ENCODE measurements around the gene TUBGCP2.
"Not testable (repeated sequence)": the region's sequence is repeated elsewhere in the genome, so short reads cannot be mapped to it uniquely, and the experiment has no call there.

TUBGCP2 gene

DNA sequence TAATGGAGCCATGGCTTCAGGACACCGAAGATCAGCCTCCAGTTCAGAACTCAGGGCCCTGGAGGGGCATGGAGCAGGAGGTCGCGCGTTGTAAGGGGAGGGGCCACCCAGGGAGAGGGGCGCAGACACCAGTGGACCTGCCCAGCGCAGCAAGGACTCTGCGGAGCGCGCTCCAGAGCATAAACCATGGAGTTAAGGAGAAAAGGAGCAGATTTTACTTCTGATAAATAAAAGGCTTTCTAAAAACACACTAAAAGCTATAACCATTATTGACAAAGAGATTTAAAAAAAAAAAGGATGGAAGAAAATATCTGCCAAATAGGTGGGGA lies 17.5 kb upstream of the TUBGCP2 start:
- FAIRE-seq: no peak
- DNase-seq (ENCODE audit: low spot score): no peak

DNA sequence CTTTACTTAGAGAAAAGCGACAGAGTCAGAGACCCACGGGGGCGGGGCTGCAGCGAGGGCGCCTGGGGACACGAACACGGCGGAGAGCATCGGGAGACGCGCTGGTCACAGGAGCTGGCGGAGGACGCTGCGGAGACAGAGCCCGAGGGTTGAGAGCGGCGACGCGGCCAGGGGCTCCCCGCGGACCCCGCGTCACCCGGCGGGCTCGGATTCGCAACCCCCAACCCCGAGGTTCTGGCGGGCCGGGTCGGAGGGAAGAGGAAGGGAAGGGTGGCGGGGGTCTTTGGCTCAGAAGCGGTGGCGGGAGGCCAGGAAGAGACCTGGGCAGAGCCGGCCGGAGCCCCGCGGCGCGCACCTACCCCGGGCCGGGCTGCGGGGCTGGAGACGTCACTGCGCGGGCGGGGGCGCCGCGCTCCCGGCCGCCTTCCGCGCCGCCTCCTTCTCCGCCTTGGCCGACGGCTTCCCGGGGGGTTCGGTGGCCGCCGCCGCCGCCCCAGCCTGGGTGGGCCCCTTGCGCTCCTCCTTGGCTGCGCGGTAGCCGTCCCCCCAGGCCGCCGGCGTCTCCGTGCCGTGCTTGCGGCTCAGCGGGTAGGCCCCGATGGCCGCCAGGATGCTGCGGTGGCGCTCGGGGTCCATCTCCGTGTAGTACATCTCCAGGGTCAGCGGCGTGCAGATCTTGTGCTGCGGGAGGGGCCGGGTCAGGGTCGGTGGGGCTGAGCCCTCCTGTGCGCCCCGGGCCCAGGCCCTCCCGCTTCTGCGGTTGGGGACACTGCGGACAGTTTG lies 17.0 kb upstream of the TUBGCP2 start:
- FAIRE-seq (no peak), DNase-seq (ENCODE audit: low spot score) (no peak)

DNA sequence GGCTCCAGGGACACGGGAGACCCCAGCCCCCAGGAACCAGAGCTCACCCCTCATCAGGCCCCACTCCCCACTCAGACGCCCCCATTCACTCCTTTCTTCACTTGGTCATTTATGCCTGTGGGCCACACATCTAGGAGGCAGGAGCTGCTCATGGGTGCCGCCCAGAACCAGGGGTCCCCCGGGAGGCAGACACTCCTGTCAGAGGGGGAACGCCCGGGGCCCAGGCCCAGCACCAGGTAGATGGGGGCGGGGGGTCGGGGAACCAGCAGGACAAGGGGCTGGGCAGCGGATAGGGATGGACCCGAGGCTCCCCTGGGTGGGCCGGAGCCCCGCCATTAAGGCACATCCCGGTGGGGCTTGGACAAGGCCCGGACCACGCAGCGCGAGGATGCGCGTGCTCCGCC lies 16.2 kb upstream of the TUBGCP2 start:
- no peak for FAIRE-seq
- DNase-seq (ENCODE audit: low spot score): no peak

DNA sequence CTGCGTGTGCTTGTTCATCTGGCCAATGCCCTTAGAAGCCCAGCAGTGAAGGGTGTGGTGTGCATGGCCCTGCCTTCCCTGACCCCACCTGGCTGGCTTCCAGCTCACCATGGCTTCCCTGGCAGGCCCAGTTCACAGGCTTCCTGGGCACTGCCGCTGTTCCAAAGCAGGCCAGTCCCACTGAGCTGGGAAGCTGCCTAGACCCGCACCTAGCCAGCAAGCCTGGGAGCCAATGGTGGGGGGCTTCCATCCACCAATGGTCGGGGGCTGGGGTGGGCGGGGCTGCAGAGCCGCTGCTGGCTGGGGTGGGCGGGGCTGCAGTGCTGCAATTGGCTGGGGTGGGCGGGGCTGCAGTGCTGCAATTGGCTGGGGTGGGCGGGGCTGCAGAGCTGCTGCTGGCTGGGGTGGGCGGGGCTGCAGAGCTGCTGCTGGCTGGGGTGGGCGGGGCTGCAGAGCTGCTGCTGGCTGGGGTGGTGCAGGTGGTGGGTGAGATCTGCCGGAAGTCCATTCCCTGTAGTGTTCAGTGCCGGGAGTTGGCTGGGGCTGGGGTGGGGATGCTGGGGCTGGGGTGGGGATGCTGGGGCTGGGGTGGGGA lies 15.6 kb upstream of the TUBGCP2 start:
- no peak for FAIRE-seq

DNA sequence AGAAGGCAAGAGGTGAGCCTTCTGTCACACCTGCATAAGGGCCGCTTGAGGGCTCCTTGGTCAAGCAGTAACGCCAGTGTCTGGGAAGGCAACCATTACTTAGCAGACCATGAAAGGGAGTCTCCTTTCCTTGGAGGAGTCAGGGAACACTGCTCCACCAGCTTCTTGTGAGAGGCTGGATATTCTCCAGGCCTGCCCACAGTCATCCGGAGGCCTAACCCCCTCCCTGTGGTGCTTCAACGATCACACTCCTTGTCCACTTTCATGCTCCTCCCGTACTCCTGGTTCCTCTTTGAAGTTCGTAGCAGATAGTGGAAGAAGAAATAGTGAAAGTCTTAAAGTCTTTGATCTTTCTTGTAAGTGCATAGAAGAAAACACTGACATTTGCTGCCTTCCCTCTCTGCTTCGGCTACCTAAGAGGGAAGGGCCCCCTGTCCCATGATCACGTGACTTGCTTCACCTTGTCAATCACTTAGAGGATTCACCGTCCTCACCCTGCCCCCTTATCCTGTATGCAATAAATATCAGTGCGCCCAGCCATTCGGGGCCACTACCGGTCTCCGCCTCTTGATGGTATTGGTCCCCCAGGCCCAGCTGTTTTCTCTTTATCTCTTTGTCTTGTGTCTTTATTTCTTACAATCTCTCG lies 13.5 kb upstream of the TUBGCP2 start:
- FAIRE-seq; DNase-seq (ENCODE audit: low spot score): not testable (repeated sequence)

More for the DNA sequence above, 15.6 kb upstream of the TUBGCP2 start:
- DNase-seq (ENCODE audit: low spot score): no peak

DNA sequence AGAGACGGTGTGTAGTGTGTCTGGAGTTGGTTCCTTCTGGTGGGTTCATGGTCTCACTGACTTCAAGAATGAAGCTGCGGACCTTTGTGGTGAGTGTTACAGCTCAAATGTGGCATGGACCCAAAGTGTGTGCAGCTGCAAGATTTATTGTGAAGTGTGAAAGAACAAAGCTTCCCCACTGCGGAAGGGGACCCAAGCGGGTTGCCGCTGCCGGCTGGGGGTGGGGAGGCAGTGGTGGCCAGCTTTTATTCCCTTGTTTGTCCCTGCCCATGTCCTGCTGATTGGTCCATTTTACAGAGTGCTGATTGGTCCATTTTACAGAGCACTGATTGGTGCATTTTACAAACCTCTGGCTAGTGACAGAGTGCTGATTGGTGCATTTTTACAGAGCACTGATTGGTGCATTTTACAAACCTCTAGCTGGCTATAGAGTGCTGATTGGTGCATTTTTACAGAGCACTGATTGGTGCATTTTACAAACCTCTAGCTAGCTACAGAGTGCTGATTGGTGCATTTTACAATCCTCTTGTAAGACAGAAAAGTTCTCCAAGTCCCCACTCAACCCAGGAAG lies 12.3 kb upstream of the TUBGCP2 start:
- not testable (repeated sequence) for DNase-seq (ENCODE audit: low spot score); FAIRE-seq

DNA sequence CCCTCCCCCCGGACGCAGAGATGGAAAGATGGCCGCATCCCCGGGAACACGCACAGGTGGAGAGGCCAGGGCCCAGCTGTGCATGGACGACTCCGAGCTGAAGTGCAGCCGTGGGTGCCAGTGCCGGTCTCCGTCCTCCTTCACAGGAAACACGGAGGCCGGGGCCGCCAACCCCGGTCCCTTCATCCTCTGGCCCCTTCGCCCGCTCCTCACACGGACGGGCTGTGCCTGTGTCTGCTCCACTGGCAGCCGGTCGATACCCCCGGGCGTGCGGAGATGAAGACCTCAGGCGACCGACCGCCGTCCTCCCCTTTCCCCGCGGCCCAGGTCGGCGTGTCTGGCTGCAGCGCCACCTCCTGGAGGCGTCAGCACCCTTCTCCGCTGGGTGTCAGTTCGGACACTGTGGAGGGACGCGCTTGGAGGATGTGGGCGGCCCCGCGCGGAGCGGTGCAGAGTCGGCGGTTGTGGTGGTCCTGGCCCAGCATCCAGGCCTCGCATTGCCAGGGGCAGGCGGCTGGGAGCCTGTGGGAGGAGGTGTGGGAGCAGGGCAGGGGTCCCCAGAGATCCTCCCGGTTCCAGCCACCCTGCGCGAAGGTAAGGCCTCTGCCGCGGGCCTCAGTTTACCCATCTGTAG lies 9.9 kb upstream of the TUBGCP2 start:
- no peak for FAIRE-seq

DNA sequence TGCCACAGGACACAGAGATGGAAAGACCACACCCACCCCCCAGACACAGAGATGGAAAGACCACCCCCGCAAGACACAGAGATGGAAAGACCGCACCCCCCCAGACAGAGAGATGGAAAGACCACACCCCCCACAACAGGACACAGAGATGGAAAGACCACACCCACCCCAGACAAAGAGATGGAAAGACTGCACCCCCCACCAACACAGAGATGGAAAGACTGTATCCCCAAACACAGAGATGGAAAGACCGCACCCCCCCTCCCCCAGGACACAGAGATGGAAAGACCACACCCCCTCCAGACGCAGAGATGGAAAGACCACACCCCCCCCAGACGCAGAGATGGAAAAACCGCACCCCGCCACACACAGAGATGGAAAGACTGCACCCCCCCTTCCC lies 8.1 kb upstream of the TUBGCP2 start:
- DNase-seq (ENCODE audit: low spot score) (no peak), FAIRE-seq (no peak)

More for the DNA sequence above, 9.9 kb upstream of the TUBGCP2 start:
- DNase-seq (ENCODE audit: low spot score): peak; percentile 70

DNA sequence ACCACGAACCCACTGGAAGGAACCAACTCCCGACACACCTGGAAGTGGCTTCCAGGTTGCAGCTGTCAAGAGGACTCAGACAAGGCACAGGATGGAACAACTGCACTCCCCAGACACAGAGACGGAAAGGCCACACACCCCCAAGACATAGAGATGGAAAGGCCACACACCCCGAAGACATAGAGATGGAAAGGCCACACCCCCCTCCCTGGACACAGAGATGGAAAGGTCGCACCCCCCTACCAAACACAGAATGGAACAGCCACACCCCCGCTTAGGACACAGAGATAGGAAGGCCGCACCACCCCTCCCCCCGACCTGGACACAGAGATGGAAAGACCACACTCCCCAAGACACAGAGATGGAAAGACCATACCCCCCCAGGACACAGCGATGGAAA lies 7.6 kb upstream of the TUBGCP2 start:
- DNase-seq (ENCODE audit: low spot score) (no peak), FAIRE-seq (no peak)

DNA sequence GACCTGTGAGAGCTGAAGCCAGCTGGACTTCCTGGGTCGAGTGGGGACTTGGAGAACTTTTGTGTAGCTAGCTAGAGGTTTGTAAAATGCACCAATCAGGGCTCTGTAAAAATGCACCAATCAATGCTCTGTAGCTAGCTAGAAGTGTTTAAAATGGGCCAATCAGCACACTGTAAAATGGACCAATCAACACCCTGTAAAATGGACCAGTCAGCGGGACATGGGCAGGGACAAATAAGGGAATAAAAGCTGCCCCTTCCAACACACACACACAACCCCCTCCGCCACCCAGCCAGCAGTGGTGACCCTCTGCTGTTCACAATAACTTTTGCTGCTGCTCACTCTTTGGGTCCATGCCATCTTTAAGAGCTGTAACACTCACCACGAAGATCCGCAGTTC lies 7.2 kb upstream of the TUBGCP2 start:
- FAIRE-seq (no peak), DNase-seq (ENCODE audit: low spot score) (no peak)

DNA sequence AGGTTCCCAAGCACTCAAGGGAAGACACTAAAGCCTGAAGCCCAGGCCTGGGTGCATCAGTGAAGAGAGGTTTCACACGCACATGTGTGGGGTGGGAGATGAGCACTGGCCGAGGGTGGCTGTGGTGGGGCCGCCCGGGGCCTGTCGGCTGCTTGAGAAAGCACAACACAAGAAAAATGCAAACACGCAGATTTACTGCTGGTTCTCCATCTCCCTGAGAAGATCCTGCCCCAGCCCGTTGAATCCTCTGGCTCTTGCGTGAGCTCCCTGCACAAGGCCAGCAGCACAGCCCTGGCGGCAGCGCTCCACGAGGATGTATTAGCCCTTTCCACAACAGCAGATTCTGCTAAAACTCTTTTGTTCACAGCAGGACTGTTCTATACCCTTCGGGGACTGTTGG lies 6.2 kb upstream of the TUBGCP2 start:
- no peak for DNase-seq (ENCODE audit: low spot score)
- no peak for FAIRE-seq

DNA sequence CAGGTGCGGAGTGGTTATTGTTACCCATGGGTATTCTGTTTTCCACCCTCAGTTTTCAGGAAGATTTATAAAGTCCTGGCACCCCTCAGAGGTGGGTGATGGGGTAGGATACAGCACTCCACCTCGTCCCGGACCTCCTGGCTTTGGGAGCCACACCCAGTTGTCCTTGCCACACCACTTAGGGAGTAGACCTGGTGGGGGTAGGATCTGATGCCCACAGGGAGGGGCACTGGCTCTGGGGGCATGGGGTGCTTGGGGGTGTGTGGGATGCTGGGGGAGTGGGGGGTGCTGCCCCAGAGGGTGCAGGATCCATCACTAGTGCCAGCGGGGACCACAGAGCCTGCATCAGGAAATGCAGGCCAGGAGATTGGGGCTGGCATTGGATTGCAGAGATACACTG lies 4.5 kb upstream of the TUBGCP2 start:
- FAIRE-seq: no peak

DNA sequence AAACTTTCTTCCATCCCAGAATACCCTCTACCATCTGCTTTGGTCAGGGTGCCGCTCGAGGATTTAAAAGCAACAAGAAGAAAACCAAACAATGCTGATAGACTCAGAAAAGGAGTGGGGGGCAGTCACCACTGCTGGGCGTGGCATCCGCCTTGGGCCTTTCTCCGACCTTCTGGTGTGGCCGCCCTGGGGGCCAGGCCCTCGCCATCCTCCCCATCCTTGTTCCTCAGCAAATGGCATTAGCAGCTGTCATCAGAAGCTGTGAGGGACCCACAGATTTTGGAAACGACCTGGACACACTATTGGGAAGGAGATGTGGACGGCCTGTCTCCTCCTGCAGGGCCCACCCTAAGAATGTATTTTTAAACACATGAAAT lies 4.1 kb upstream of the TUBGCP2 start:
- FAIRE-seq (no peak), DNase-seq (ENCODE audit: low spot score) (no peak)

More for the DNA sequence above, 4.5 kb upstream of the TUBGCP2 start:
- no peak for DNase-seq (ENCODE audit: low spot score)

DNA sequence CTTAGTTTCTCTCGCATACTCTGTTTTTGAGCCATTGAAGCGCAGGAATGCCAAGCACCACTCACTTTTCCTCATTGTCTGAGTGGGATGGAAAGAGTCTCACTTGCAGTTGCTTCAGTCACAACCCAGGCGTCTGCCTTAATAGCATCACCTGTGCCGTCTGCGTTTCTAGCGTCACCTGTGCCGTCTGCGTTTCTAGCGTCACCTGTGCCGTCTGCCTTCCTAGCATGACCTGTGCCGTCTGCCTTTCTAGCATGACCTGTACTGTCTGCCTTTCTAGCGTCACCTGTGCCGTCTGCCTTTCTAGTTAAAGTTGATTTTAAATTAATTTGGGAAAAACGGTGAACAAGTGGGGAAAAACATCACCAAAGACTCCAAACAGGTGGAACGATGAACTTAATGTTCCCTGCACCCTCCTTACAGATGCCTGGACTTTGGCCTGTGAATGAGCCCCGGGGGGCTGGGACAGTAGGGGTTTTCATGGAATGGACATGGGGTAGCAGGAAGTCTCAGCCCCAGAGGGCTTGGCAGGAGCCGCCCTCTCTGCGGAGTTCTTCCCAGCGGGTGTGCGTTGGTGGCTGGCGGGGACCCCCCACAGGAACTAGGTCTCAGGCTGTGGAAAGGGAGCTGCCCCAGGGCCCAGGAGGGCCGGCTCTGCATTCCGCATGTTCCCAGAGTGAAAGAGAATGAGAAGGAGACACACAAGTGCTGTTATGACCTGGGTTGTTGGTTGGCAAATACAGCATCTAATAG lies 3.5 kb upstream of the TUBGCP2 start:
- FAIRE-seq (no peak), DNase-seq (ENCODE audit: low spot score) (no peak)

DNA sequence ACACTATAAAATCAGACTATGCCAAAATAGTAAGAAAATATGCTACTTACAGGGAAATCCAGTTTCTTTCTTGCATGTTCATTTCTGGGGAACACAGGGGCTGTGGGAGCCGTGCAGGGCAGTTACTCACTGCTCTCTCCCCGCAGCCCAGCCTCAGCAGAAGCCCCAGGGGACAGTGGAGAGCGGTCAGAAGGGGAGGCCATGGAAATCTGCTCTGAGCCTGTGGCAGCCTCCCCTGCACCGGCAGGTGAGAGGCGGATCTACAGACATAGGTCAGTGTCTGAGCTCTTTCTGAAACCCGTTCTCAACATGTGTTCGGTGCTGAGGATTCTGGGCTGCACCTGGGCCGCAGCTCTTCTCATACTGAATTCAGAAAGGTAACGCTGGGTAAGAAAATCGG lies 2.9 kb upstream of the TUBGCP2 start:
- DNase-seq (ENCODE audit: low spot score): no peak
- FAIRE-seq: no peak

DNA sequence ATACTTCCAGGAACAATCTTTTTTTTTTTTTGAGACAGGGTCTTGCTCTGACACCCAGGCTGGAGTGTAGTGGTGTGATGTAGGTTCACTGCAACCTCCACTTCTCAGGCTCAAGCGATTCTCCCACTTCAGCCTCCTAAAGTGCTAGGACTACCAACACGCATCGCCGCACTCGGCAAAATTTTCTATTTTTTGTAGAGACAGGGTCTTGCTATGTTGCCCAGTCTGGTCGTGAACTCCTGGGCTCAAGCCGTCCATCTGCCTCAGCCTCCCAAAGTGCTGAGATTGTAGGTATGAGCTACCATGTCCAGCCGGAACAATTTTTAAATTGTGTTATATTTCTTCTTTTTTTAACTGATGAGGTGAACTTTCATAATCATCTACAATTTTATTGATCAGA lies 2.1 kb upstream of the TUBGCP2 start:
- FAIRE-seq (no peak), DNase-seq (ENCODE audit: low spot score) (no peak)

DNA sequence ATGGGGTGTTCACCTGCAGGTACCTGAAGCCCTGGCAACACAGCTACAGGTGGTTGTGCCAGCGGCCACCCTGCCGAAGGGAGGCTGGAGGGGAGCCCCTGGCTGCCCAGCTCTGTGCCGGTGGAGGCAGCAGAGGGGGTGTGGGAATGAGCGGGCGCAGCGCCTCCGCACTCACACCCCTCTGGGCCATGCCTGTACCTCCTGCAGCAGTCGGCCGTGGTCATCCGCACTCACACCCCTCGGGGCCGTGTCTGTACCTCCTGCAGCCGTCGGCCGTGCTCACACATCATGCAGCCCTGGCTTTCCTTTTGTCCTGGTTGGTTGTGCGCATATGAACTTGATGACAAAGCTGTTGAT lies 1.7 kb upstream of the TUBGCP2 start:
- FAIRE-seq (no peak), DNase-seq (ENCODE audit: low spot score) (no peak)

DNA sequence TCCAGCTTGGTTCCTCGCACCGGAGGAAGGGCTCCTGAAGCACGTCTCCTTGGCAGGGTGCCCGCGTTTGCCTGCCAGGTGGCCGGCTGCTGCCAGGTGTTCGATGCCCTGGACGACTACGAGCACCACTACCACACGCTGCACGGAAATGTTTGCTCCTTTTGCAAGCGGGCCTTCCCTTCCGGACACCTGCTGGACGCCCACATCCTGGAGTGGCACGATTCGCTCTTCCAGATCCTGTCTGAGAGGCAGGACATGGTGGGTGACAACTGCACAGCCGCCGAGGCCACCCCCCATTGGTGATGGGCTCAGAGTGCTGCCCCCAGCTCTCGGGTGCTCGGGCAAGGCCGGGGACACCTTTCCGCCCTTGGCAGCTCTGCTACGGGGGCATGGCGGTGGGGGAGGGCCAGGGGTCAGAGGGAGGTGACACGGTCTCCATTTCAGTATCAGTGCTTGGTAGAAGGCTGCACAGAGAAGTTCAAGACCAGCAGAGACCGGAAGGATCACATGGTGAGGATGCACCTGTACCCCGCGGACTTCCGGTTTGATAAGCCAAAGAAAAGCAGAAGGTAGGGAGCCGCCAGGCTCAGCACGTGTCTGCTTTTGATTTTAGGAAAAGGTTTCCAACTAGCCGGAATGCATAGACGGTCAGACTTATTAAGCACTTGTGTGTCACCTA lies 1.2 kb upstream of the TUBGCP2 start:
- DNase-seq (ENCODE audit: low spot score) (no peak), FAIRE-seq (no peak)

DNA sequence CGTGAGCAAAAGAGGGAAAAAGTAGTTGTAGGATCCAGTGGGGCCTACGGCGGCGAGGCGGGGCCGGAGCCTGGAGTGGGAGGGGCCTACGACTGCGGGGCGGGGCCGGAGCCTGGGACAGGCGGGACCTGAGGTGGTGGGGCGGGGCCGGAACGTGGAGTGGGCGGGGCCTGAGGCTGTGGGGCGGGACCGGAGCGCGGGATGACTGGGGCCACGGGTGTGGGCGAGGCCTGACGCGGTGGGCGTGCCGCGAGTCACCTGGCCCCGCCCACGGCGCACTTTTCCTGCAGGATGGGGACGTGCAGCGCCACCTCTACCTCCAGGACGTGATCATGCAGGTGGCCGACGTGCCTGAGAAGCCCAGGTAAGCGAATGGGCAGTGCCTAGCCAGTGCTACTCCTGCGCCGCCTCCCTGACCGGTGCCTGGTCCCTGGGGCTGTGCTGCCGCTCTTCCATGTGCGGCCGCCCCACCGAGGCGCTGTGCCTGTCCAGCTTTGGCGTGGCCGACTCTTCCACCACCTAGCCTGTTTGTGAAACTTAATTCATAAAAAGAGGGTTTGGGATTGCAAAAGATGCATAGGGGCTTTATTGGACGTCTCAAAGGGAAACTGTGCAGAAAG lies 538 bp upstream of the TUBGCP2 start:
- DNase-seq (ENCODE audit: low spot score) (peak; percentile 91), FAIRE-seq (no peak)

DNA sequence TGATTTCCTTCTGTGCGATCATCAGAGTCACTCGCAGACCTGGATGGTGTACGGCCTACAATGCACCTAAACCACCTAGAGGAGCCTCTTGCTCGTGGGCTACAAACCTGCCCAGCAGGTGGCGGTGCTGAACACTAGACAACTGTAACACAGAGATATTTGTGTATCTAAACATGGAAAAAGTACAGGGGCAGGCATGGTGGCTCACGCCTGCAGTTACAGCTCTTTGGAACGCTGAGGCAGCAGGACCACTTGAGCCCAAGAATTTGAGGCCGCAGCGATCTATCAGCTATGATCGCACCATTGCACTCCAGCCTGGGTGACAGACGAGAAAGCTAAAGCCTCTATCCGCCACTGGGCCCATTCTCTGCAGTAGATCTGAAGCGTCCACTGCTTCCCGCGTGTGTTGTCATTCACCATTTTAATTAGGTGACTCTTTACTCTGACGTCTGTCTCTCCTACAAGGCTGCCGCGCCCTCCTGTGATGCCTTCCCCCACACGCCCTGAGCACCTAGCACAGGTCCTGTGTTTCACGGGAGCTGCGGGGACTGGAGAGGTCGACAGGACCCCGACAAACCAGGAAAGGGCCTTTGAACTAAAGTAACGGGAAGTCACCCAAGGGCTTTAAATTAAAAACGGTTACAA lies 774 bp downstream of the TUBGCP2 start:
- no peak for FAIRE-seq

More for the DNA sequence above, 774 bp downstream of the TUBGCP2 start:
- DNase-seq (ENCODE audit: low spot score): peak; percentile 53

Measured in urothelium cell line (cell line).